Testis (tissue), 3 donors: ENCODE data around the gene CDIPT. TPM values are rescaled to one million over a fixed set of nuclear protein-coding genes. Genes with fewer than 3 reads are reported as not detected.
"Not testable (repeated sequence)": the region's sequence is repeated elsewhere in the genome, so short reads cannot be mapped to it uniquely, and the experiment has no call there.

Experiments
- DNase-seq: peaks from one replicate; pipeline ENCODE4 v3.0.0-alpha.2; 2019
- H3K27ac ChIP-seq, 2 donors: fragments of 200-600 bp; sonication (generic); one replicate each; pipeline ENCODE4 v1.5.1; 2019
- H3K27me3 ChIP-seq: fragments of 200-600 bp; sonication (generic); one replicate; pipeline ENCODE4 v1.5.1; 2019
- H3K36me3 ChIP-seq: fragments of 200-600 bp; sonication (generic); one replicate; pipeline ENCODE4 v1.5.1; 2017; ENCODE audit warnings: low read depth; ENCODE audit errors: missing control alignments
- H3K4me1 ChIP-seq: fragments of 200-600 bp; sonication (generic); one replicate; pipeline ENCODE4 v1.5.1; 2019
- H3K4me3 ChIP-seq, 2 donors: fragments of 200-600 bp; sonication (generic); one replicate each; pipeline ENCODE4 v1.5.1; 2017 to 2019
- H3K9me3 ChIP-seq: fragments of 200-600 bp; sonication (generic); one replicate; pipeline ENCODE4 v1.5.1; 2017
- POLR2A ChIP-seq: fragments of 450-650 bp; IDR thresholded peaks from one replicate; pipeline ENCODE4 v1.6.1; 2017; ENCODE audit warnings: antibody characterized with exemption, mild to moderate bottlenecking, moderate library complexity
- WGBS, 2 donors: methylation state at CpG; one replicate each; pipeline ENCODE4 v1.1.5; 2018; 5-methylcytosine and 5-hydroxymethylcytosine counted together
- intact Hi-C: fragments of 100-400 bp; cut with DNase I; formaldehyde crosslinking; loops from one replicate; pipeline ENCODE4 v1.15.1; 2023; ENCODE audit warnings: low total_unique reads
- polyA plus RNA-seq: library from polyadenylated mRNA; stranded (reverse); fragments of 350-450 nt; fragmentation: Illumina TruSeq; extraction: RNeasy Lipid Tissue Mini Kit (QIAGEN cat#74804); gene quantifications from one replicate; pipeline ENCODE4 v1.2.3, GENCODE V29; 2014; ENCODE audit warnings: low read depth, low replicate concordance; ENCODE audit not compliant: insufficient read depth
- total RNA-seq, 2 donors: library from RNA; depleted of rRNA; stranded (reverse); fragments of >200 nt; gene quantifications; one replicate each; pipeline ENCODE4 v1.2.3, GENCODE V29; 2016
- TF ChIP-seq, protein P1 (sequence below), 3 experiments: fragments of 450-650 bp in 2 of 3; fragments of 200-600 bp in 1 of 3; sonication (generic) in 1 of 3; IDR thresholded peaks; one replicate each; pipeline ENCODE4 v1.5.1; 2016 to 2019; ENCODE audit warnings: antibody characterized with exemption in 3 of 3, mild to moderate bottlenecking in 2 of 3, moderate library complexity in 1 of 3

The CDIPT gene
- total and polyA plus RNA-seq, 3 donors from 2014 or later, result 68.7 to 100 (median 90.3) TPM

DNA sequence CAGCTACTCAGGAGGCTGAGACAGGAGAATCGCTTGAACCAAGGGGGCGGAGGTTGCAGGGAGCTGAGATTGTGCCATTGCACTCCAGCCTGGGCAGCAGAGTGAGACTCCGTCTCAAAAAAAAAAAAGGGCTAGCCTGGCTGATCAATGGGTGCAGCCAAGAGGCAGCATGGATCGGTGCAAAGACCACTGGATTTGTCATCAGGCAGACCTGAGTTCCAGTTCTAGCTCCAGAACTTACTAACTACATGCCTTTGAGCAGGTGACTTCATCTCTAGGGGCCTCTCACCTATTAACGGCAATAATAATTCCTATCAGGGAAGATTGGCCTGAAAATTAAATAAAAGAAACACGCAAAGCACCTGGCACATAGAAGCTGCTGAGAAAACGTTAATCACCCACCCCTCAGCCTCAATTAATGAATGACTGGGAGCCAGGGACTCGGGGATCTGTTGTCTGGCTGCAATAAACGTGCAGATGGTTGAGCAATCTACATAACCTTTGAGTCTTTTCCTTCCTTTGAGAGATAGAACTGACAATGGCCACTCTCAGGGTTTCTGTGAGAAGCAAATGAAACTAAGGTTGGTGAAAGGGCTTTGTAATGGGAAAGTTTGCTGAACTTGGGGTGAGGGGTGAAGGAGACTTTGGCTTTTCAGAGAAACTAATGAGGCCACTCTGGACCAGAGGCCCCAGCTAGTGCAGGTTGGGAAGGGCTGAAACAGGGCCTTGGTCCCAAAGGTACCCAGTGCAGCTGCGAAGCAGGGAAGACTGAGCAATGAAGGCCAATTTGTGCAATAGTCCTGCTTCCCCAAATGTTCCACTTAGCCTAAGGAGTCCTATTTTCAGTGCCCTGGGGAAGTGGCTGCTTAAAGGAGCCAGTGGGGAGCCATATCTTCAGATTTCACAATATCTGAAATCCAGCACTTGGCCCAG is 28.8 kb upstream of the CDIPT start:
- no peaks in the 10 kb centered on the region for H3K9me3 ChIP-seq
- H3K4me1 ChIP-seq, result no peaks in the 10 kb centered on the region
- no peak for TF ChIP-seq POLR2A
- TF ChIP-seq, protein P1, sequence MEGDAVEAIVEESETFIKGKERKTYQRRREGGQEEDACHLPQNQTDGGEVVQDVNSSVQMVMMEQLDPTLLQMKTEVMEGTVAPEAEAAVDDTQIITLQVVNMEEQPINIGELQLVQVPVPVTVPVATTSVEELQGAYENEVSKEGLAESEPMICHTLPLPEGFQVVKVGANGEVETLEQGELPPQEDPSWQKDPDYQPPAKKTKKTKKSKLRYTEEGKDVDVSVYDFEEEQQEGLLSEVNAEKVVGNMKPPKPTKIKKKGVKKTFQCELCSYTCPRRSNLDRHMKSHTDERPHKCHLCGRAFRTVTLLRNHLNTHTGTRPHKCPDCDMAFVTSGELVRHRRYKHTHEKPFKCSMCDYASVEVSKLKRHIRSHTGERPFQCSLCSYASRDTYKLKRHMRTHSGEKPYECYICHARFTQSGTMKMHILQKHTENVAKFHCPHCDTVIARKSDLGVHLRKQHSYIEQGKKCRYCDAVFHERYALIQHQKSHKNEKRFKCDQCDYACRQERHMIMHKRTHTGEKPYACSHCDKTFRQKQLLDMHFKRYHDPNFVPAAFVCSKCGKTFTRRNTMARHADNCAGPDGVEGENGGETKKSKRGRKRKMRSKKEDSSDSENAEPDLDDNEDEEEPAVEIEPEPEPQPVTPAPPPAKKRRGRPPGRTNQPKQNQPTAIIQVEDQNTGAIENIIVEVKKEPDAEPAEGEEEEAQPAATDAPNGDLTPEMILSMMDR (IDR thresholded peaks at IDR 0.05), result no peak
- H3K4me3 ChIP-seq, result no peak overlapping the region
- no peak overlapping the region for H3K27ac ChIP-seq
- no peaks in the 10 kb centered on the region for H3K27me3 ChIP-seq
- 75 to 81% methylated on average over 10 of the region's 10 CpGs for WGBS, 2 donors
- no peaks in the 10 kb centered on the region for H3K36me3 ChIP-seq
- DNase-seq, result no peak
- intact Hi-C loops, result no loop called here

DNA sequence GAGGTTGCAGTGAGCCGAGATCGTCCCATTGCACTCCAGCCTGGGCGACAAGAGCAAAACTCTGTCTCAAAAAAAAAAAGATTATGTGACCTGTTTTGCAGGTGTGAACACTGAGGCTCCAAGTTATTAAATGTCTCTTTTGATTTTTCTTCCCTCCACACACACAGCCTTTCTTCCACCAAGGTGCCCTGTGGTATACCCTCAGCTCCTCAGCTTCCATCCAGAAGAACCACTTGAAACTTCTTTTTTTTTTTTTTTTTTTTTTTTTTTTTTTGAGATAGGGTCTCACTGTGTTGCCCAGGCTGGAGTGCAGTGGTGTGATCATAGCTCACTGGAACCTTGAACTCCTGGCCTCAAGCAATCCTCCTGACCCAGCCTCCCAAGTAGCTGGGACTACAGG is 26.3 kb upstream of the CDIPT start:
- H3K9me3 ChIP-seq, intact Hi-C loops, H3K27me3 ChIP-seq, DNase-seq, H3K4me3 ChIP-seq, H3K36me3 ChIP-seq, H3K4me1 ChIP-seq, H3K27ac ChIP-seq: not testable (repeated sequence)
- WGBS, 2 donors, result 95 to 100% methylated on average over 3 of the region's 3 CpGs

DNA sequence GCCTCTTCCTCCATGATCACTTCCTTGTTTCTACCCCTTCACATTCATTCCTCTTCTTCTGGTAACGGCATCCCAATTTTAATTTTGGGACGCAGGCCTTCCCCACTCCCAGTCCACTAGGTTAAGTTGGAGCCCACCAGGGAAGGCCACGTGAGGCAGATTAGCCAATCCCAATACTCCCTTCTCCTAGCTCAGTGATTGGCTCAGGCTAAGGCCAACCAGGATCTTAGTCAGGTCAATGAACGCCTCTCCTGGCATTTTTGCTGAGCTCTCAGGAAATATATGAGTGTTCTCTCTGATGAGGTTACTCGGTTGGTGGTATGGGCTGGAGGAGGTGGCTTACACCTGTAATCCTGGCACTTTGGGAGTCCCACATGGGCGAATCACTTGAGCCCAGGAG is 21.0 kb upstream of the CDIPT start:
- no peak for TF ChIP-seq POLR2A
- TF ChIP-seq, protein P1 (IDR thresholded peaks at IDR 0.05), result no peak
- WGBS, 2 donors, result 64 to 77% methylated on average over 5 to 6 of the region's 6 CpGs
- peak overlapping the region in 1 of 2 donors; percentile 20 for H3K4me3 ChIP-seq
- no peaks in the 10 kb centered on the region for H3K36me3 ChIP-seq
- peak; percentile 62 for DNase-seq
- H3K27me3 ChIP-seq, result no peaks in the 10 kb centered on the region
- intact Hi-C loops, result no loop called here
- no peak overlapping the region for H3K27ac ChIP-seq
- no peaks in the 10 kb centered on the region for H3K4me1 ChIP-seq
- H3K9me3 ChIP-seq, result no peaks in the 10 kb centered on the region

DNA sequence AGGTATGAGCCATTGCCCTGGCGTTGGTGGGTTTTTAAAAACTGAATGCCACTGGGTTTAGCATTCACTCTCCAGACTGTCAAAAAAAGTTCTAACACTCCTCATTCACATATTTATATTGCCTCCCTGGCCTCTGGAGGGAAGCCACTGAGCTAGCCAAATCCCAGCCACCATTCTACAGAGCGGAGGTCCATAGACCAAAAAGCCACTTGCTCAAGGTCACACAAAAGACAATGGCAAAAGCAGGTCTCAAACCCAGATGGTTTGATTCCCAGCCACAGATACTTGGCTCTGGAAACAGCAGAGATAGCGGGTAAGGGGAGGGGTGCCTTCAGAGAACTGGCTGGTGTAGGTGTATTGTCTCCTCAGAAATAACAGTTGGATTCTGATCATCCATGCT is 18.0 kb upstream of the CDIPT start:
- intact Hi-C loops, result no loop called here
- H3K27ac ChIP-seq, result no peak overlapping the region
- WGBS, 2 donors, result 65 to 66% methylated on average over 3 of the region's 3 CpGs
- H3K9me3 ChIP-seq, result no peaks in the 10 kb centered on the region
- H3K4me1 ChIP-seq, result no peaks in the 10 kb centered on the region
- no peaks in the 10 kb centered on the region for H3K36me3 ChIP-seq
- no peaks in the 10 kb centered on the region for H3K27me3 ChIP-seq
- H3K4me3 ChIP-seq, result no peak overlapping the region
- DNase-seq, result no peak
- no peak for TF ChIP-seq POLR2A
- TF ChIP-seq, protein P1 (IDR thresholded peaks at IDR 0.05), result no peak

DNA sequence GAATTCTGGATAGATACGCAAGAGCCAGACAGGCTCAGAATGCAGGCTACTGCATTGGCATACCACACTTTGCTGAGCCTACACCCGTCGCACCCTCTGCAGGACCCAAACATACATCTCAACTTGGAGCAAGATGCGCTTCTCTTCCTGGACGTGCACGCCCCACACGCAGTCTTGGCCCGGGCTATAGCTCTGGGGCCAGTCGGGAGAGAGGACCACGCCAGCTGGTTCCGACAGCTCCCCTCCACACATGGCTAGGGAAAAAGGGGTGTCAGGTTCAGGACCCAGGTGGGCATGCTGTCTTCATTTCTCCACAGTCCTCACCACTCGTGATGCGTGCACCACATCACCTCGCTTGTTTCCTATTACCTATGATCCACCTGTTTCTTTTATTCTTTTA is 15.1 kb upstream of the CDIPT start:
- WGBS, 2 donors, result 75 to 83% methylated on average over 9 to 14 of the region's 14 CpGs
- Histone ChIP-seq H3K4me1 (no peaks in the 10 kb centered on the region), H3K27me3 (no peaks in the 10 kb centered on the region), H3K9me3 (no peaks in the 10 kb centered on the region), H3K27ac (no peak overlapping the region), H3K36me3 (no peaks in the 10 kb centered on the region), H3K4me3 (no peak overlapping the region)
- intact Hi-C loops, result no loop called here
- no peak for DNase-seq
- TF ChIP-seq, protein P1 (IDR thresholded peaks at IDR 0.05), result no peak
- TF ChIP-seq POLR2A, result no peak
